ENCODE measurements around the gene OR10H1.
A peak's percentile ranks its signal among the peaks of the same experiment; 100 is the strongest.
"Not testable (repeated sequence)": the region's sequence is repeated elsewhere in the genome, so short reads cannot be mapped to it uniquely, and the experiment has no call there.

Gene OR10H1

GRCh38 chr19:15815306-15815705 lies at the start of gene OR10H1:
Gene OR10H1 (minus strand): TSS chr19:15815664. CDS start chr19:15808037, 7,627 bp downstream.
- no peak for DNase-seq (ENCODE audit: low spot score)

DNA sequence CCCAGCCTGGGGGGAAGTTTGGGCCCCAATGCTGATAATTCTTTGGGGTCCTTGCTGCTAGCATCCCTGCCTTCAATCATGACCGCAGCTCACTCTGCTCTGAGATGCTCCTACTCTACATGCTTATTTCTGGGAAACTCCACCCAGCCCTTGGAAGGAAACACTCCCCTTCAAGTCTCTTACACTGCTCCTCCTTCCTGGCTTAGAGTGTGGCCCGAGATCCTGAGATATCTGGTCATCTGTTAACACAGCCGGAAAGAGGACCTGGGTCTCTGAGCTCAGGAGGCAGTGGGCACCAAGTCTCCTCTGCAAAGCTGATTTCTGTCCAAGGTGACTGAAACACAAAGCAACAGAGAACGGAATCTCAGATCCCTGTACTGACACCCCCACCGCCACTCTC lies 49.4 kb upstream of the OR10H1 start:
- no peak for DNase-seq (ENCODE audit: low spot score)

GRCh38 chr19:15863272-15863671 lies 47.8 kb upstream of the OR10H1 start:
- no peak for DNase-seq (ENCODE audit: low spot score)

DNA sequence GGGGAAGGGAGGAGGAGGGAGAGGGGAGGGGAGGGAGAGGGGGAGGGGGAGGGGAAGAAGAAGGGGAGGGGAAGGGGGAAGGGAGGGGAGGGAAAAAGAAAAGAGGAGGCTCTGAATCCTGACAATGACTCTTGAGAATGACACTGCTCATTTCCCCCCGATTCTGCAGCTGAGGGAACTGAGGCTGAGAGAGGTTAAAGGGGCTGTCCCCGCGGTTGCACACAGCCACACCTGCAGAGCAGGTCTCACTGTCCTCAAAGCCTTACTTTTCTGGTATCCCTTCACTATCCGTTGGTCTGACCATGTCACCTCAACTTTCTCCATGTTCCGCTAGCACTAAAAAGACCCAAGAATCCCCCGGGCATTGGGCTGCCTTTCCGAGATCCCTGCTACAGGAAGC lies 47.0 kb upstream of the OR10H1 start:
- no peak for DNase-seq (ENCODE audit: low spot score)

DNA sequence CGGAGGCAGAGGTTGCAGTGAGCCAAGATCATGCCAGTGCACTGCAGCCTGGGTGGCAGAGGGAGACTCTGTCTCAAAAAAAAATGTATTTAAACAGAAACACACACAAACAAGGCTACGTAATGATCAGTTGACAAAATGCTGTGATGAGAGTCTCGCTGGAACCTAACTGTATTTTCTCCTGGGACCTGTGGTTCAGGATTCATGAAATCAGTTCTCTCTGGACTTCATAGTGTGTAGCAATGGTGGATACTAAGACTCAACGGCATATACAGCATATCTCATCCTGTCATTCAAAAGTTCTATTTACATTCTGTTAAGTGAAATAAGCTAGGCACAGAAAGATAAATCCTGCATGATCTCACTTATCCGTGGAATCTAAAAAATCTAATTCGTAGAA lies 45.1 kb upstream of the OR10H1 start:
- DNase-seq (ENCODE audit: low spot score): no peak

DNA sequence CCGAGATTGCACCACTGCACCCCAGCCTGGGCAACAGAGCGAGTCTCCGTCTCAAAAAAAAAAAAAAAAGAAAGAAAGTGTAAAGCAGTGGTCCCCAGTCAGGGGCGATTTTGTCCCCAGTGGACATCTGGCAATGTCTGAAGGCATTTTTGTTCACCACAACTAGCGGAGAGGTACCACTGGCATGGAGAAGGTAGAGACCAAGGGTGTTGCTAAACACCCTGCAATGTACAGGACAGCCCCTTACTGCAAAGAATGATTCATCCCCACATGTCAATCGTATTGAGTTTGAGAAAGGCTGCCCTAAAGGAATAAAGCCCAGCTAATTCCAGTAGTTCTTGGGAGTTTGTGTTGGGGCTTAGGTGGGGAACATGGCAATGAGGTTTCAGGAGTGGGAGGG lies 43.7 kb upstream of the OR10H1 start:
- DNase-seq (ENCODE audit: low spot score): no peak

DNA sequence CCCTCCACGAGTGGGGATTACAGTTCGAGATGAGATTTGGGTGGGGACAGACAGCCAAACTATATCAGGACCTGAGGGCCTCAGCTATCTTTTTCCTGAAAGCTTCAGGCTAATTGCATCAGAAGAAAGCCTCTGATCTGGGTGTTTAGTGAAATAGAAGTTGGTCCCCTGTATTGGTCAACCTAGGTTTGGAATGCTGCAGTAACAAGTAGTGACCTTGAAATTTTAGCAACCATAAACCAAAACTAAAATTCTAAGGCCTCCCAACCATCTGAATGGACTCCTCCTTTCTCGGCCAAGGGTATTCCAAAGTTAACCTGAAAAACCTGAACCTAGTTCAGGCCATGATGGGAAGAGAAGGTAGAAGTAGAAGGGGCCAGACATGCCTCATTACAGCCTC lies 34.9 kb upstream of the OR10H1 start:
- no peak for DNase-seq (ENCODE audit: low spot score)

- DNase-seq (ENCODE audit: low spot score): no peak
These were observed 31.5 kb upstream of the OR10H1 start for GRCh38 chr19:15846923-15847322.

- DNase-seq (ENCODE audit: low spot score): not testable (repeated sequence)
These were observed 28.4 kb upstream of the OR10H1 start for GRCh38 chr19:15843894-15844222.

- no peak for DNase-seq (ENCODE audit: low spot score)
These were observed 27.9 kb upstream of the OR10H1 start for GRCh38 chr19:15843203-15843893.

GRCh38 chr19:15841875-15842569 lies 26.6 kb upstream of the OR10H1 start:
- no peak for DNase-seq (ENCODE audit: low spot score)

- no peak for DNase-seq (ENCODE audit: low spot score)
These were observed 25.4 kb upstream of the OR10H1 start for GRCh38 chr19:15840833-15841232.

- DNase-seq (ENCODE audit: low spot score): not testable (repeated sequence)
These were observed 24.4 kb upstream of the OR10H1 start for GRCh38 chr19:15839888-15840287.

DNA sequence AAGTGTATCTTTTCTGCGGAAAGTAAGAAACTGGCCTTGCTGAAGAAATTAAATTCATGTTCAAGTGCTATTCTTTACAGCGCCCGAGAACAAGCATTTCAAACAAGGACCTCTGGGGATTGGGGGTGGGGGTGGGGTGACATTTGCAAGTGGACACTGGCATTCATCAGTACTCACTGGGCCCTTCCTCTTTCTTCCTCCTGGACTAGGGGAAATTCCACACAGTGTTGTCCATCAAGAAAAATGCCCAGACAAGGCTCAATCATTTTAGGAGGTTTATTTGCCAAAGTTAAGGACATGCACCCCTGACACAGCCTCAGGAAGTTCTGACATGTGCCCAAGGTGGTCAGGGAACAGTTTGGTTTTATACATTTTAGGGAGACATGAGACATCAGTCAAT lies 22.9 kb upstream of the OR10H1 start:
- DNase-seq (ENCODE audit: low spot score): no peak

GRCh38 chr19:15837221-15837731 lies 21.8 kb upstream of the OR10H1 start:
- DNase-seq (ENCODE audit: low spot score): no peak

GRCh38 chr19:15836330-15837220 lies 21.1 kb upstream of the OR10H1 start:
- DNase-seq (ENCODE audit: low spot score): peak; percentile 97

GRCh38 chr19:15835565-15836329 lies 20.3 kb upstream of the OR10H1 start:
- DNase-seq (ENCODE audit: low spot score): not testable (repeated sequence)

- not testable (repeated sequence) for DNase-seq (ENCODE audit: low spot score)
These were observed 18.8 kb upstream of the OR10H1 start for GRCh38 chr19:15834232-15834631.

DNA sequence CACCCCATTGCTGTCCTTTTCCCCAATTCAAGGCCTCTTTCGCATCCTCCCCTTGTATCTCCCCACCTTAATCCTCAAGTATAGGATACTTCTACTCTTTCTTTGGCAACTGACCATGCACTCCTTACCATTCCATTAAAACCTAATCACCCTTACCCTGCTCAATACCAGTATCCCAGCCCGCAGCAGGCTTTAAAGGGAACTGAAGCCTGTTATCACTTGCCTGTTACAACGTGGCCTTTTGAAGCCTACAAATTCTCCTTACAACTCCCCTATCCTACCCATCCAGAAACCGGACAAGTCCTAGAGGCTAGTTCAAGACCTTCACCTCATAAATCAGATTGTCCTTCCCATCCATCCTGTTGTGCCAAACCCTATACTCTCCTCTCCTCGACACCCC lies 16.2 kb upstream of the OR10H1 start:
- DNase-seq (ENCODE audit: low spot score): no peak

GRCh38 chr19:15829786-15830185 lies 14.3 kb upstream of the OR10H1 start:
- DNase-seq (ENCODE audit: low spot score): no peak

DNA sequence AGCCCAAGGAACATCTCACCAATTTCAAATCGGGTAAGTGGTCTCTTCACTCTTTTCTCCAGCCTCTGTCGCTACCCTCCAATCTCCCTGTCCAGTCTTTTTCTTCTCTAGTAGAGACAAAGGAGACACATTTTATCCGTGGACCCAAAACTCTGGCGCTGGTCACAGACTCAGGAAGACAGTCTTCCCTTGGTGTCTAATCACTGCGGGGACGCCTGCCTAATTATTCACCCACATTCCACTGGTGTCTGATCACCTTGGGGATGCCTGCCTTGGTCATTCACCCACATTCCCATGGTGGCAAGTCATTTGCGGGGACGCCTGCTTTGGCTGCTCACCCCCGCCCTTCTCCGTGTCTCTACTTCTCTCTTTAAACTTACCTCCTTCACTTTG lies 13.8 kb upstream of the OR10H1 start:
- no peak for DNase-seq (ENCODE audit: low spot score)

Data from AG20443 (cell line).